Endothelial cell (in vitro differentiated cells): ENCODE measurements around the gene DAND5. TPM values are rescaled to one million over a fixed set of nuclear protein-coding genes. Genes with fewer than 3 reads are reported as not detected.
"Not testable (repeated sequence)": the region's sequence is repeated elsewhere in the genome, so short reads cannot be mapped to it uniquely, and the experiment has no call there.

ENCODE experiments used
- DNase-seq: peaks from one replicate; pipeline ENCODE4 v3.0.0; 2021; ENCODE audit warnings: low spot score
- H3K27ac Mint-ChIP-seq: one replicate; pipeline ENCODE4 v1.8.0; 2021; ENCODE audit warnings: mixed read lengths, inconsistent platforms; ENCODE audit not compliant: unreplicated experiment
- H3K27me3 Mint-ChIP-seq: one replicate; pipeline ENCODE4 v1.8.0; 2021; ENCODE audit warnings: mild to moderate bottlenecking, moderate library complexity, mixed read lengths, inconsistent platforms; ENCODE audit not compliant: unreplicated experiment
- H3K36me3 Mint-ChIP-seq: one replicate; pipeline ENCODE4 v1.8.0; 2021; ENCODE audit warnings: mild to moderate bottlenecking, low read depth, mixed read lengths, inconsistent platforms; ENCODE audit not compliant: unreplicated experiment
- H3K4me1 Mint-ChIP-seq: one replicate; pipeline ENCODE4 v1.8.0; 2021; ENCODE audit warnings: mild to moderate bottlenecking, mixed read lengths, inconsistent platforms; ENCODE audit not compliant: unreplicated experiment
- H3K4me3 Mint-ChIP-seq: one replicate; pipeline ENCODE4 v1.8.0; 2021; ENCODE audit warnings: mild to moderate bottlenecking, mixed read lengths, inconsistent platforms; ENCODE audit not compliant: unreplicated experiment
- H3K9me3 Mint-ChIP-seq: one replicate; pipeline ENCODE4 v1.8.0; 2021; ENCODE audit warnings: mixed read lengths, inconsistent platforms; ENCODE audit not compliant: unreplicated experiment
- CTCF ChIP-seq: fragments of 200-600 bp; sonication (generic); IDR thresholded peaks from one replicate; pipeline ENCODE4 v1.5.0; 2021; ENCODE audit warnings: antibody characterized with exemption; ENCODE audit not compliant: unreplicated experiment
- total RNA-seq: library from RNA; stranded (reverse); fragmentation: NEBNext Ultra II Directional; extraction: Animal tissue kit (Norgen Biotek cat#: 25700); gene quantifications from one replicate; pipeline ENCODE4 v1.2.1, GENCODE V29; 2021; ENCODE audit not compliant: unreplicated experiment

The DAND5 gene
- total RNA-seq, 1 donor from 2014 or later, result 0.69 TPM

GRCh38 chr19:12970070-12970820 lies 869 bp downstream of the DAND5 start:
- H3K9me3 Mint-ChIP-seq, result no peaks in the 10 kb centered on the region
- H3K27ac Mint-ChIP-seq, result no peak overlapping the region
- H3K27me3 Mint-ChIP-seq, result peaks cover 2% of the 10 kb centered on the region
- H3K4me1 Mint-ChIP-seq, result no peaks in the 10 kb centered on the region
- peaks cover 3% of the 10 kb centered on the region for H3K36me3 Mint-ChIP-seq
- DNase-seq, result no peak
- no peak for TF ChIP-seq CTCF
- H3K4me3 Mint-ChIP-seq, result peak overlapping the region; percentile 32

- Mint-ChIP-seq H3K27me3 (peaks cover 6% of the 10 kb centered on the region), H3K4me1 (peaks cover 4% of the 10 kb centered on the region), H3K9me3 (no peaks in the 10 kb centered on the region), H3K4me3 (no peak overlapping the region), H3K36me3 (peaks cover 3% of the 10 kb centered on the region), H3K27ac (no peak overlapping the region)
- DNase-seq, result no peak
- TF ChIP-seq CTCF, result no peak
Measured at GRCh38 chr19:12973236-12973635, 3.9 kb downstream of the DAND5 start.

GRCh38 chr19:12974301-12975220 lies 5.2 kb downstream of the DAND5 start:
- Mint-ChIP-seq H3K4me3 (no peak overlapping the region), H3K27ac (no peak overlapping the region), H3K4me1 (peaks cover 4% of the 10 kb centered on the region), H3K27me3 (peaks cover 7% of the 10 kb centered on the region), H3K9me3 (no peaks in the 10 kb centered on the region), H3K36me3 (peaks cover 3% of the 10 kb centered on the region)
- no peak for DNase-seq
- no peak for TF ChIP-seq CTCF

GRCh38 chr19:12975221-12975741 lies 5.9 kb downstream of the DAND5 start:
- TF ChIP-seq CTCF, result no peak
- Mint-ChIP-seq H3K4me3 (no peak overlapping the region), H3K4me1 (peaks cover 4% of the 10 kb centered on the region), H3K36me3 (peaks cover 2% of the 10 kb centered on the region), H3K27ac (no peak overlapping the region), H3K9me3 (no peaks in the 10 kb centered on the region), H3K27me3 (peaks cover 9% of the 10 kb centered on the region)
- DNase-seq, result no peak

- not testable (repeated sequence) for H3K36me3 Mint-ChIP-seq, H3K4me1 Mint-ChIP-seq, H3K4me3 Mint-ChIP-seq, H3K27me3 Mint-ChIP-seq, H3K27ac Mint-ChIP-seq, H3K9me3 Mint-ChIP-seq, DNase-seq
Measured at GRCh38 chr19:12976109-12976508, 6.7 kb downstream of the DAND5 start.
